ENCODE data around the gene ARMC2.

The ARMC2 gene

DNA sequence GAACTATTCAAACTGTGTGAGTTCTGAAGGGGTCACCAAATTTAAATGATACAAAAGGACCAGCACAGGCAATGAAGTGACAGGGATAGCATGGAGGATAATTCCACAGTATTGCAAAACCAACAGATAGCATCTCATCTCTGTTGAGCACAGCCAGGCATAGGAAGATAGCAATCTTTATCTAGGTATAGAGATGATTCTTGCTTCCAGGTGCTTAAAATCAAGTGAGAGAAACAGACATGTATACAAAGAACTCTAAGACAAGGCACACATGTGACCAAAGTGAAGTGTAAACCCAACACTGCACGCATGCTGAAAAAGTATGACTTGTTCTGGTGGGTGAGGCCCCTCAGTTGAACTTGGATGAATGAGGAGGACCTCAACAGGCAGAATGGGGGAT, 48.4 kb upstream of the ARMC2 start:
- no peak overlapping the region for H3K27ac ChIP-seq (ENCODE audit: low read depth, low read length)
- H2AFZ ChIP-seq (ENCODE audit: low read depth, low read length, severe bottlenecking) = no peak overlapping the region
- H3K36me3 ChIP-seq (ENCODE audit: low read length) = no peaks in the 10 kb centered on the region
- no peaks in the 10 kb centered on the region for H4K20me1 ChIP-seq (ENCODE audit: low read depth, low read length)
- H3K79me2 ChIP-seq (ENCODE audit: insufficient read depth, low read length) = no peaks in the 10 kb centered on the region
- H3K27me3 ChIP-seq (ENCODE audit: low read length) = no peaks in the 10 kb centered on the region
- H3K9ac ChIP-seq (ENCODE audit: low read length) = no peak overlapping the region
- no peaks in the 10 kb centered on the region for H3K9me2 ChIP-seq (replicated peaks; ENCODE audit: insufficient read depth, low read length)
- TF ChIP-seq, protein P1, sequence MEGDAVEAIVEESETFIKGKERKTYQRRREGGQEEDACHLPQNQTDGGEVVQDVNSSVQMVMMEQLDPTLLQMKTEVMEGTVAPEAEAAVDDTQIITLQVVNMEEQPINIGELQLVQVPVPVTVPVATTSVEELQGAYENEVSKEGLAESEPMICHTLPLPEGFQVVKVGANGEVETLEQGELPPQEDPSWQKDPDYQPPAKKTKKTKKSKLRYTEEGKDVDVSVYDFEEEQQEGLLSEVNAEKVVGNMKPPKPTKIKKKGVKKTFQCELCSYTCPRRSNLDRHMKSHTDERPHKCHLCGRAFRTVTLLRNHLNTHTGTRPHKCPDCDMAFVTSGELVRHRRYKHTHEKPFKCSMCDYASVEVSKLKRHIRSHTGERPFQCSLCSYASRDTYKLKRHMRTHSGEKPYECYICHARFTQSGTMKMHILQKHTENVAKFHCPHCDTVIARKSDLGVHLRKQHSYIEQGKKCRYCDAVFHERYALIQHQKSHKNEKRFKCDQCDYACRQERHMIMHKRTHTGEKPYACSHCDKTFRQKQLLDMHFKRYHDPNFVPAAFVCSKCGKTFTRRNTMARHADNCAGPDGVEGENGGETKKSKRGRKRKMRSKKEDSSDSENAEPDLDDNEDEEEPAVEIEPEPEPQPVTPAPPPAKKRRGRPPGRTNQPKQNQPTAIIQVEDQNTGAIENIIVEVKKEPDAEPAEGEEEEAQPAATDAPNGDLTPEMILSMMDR (IDR thresholded peaks at IDR 0.05; ENCODE audit: insufficient read depth, low read length, poor library complexity, severe bottlenecking) = no peak
- no peak for TF ChIP-seq EZH2phosphoT487 (conservative IDR thresholded peaks at IDR 0.05; ENCODE audit: low read length)
- H3F3A ChIP-seq (ENCODE audit: insufficient read depth) = no peaks in the 10 kb centered on the region
- H3K4me2 ChIP-seq (ENCODE audit: low read depth, low read length, poor library complexity, severe bottlenecking) = no peak overlapping the region
- H3K9me3 ChIP-seq (ENCODE audit: insufficient read depth, low read length) = no peaks in the 10 kb centered on the region
- no peak overlapping the region for H3K4me3 ChIP-seq (ENCODE audit: insufficient read depth, low read length, poor library complexity, severe bottlenecking)

DNA sequence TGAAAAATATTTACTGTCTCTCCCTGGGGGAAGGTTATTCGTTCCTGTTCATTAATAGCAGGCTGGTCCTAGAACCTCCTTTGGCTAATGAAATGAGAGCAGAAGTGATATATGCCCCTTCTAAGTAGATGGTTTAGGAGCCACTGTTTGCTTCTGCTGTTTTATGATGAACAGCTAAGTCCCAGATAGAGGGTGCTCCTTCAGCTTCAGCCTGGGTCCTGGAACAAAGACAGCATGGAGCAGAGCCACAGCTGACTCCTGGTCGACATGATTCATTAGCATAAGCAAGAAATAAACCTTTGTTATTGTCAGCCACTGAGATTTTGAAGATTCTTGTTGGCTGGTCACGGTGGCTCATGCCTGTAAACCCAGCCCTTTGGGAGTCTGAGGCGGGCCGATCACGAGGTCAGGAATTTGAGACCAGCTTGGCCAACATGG, 47.8 kb upstream of the ARMC2 start:
- Histone ChIP-seq H3K27ac (ENCODE audit: low read depth, low read length) (no peak overlapping the region), H3K9me3 (ENCODE audit: insufficient read depth, low read length) (no peaks in the 10 kb centered on the region), H3K27me3 (ENCODE audit: low read length) (no peaks in the 10 kb centered on the region), H3K79me2 (ENCODE audit: insufficient read depth, low read length) (no peaks in the 10 kb centered on the region), H4K20me1 (ENCODE audit: low read depth, low read length) (no peaks in the 10 kb centered on the region), H3K9ac (ENCODE audit: low read length) (no peak overlapping the region), H3K4me2 (ENCODE audit: low read depth, low read length, poor library complexity, severe bottlenecking) (no peak overlapping the region), H3K4me3 (ENCODE audit: insufficient read depth, low read length, poor library complexity, severe bottlenecking) (no peak overlapping the region), H3K36me3 (ENCODE audit: low read length) (no peaks in the 10 kb centered on the region), H2AFZ (ENCODE audit: low read depth, low read length, severe bottlenecking) (no peak overlapping the region), H3K9me2 (replicated peaks; ENCODE audit: insufficient read depth, low read length) (no peaks in the 10 kb centered on the region), H3F3A (ENCODE audit: insufficient read depth) (no peaks in the 10 kb centered on the region)
- no peak for TF ChIP-seq EZH2phosphoT487 (conservative IDR thresholded peaks at IDR 0.05; ENCODE audit: low read length)
- TF ChIP-seq, protein P1 (IDR thresholded peaks at IDR 0.05; ENCODE audit: insufficient read depth, low read length, poor library complexity, severe bottlenecking) = no peak

DNA sequence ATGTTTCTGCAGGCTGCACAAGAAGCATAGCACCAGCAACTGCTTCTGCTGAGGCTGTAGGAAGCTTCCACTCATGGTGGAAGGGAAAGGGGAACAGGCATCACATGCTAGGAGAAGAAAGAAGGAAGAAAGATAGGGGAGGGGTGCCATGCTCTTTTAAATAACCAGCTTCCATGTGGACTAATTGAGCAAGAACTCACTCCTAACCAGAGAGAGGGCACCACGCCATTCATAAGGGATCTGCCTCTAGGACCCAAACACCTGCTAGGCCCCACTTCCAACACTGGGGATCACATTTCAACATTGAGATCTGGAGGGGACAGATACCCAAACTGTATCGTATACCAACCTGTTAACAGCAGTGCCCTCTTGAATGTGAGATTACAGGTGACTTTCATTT, 46.9 kb upstream of the ARMC2 start:
- no peaks in the 10 kb centered on the region for H3F3A ChIP-seq (ENCODE audit: insufficient read depth)
- no peaks in the 10 kb centered on the region for H3K27me3 ChIP-seq (ENCODE audit: low read length)
- no peak overlapping the region for H3K27ac ChIP-seq (ENCODE audit: low read depth, low read length)
- H3K9ac ChIP-seq (ENCODE audit: low read length) = no peak overlapping the region
- no peaks in the 10 kb centered on the region for H3K9me3 ChIP-seq (ENCODE audit: insufficient read depth, low read length)
- no peaks in the 10 kb centered on the region for H3K9me2 ChIP-seq (replicated peaks; ENCODE audit: insufficient read depth, low read length)
- no peaks in the 10 kb centered on the region for H4K20me1 ChIP-seq (ENCODE audit: low read depth, low read length)
- H3K36me3 ChIP-seq (ENCODE audit: low read length) = no peaks in the 10 kb centered on the region
- no peak overlapping the region for H3K4me3 ChIP-seq (ENCODE audit: insufficient read depth, low read length, poor library complexity, severe bottlenecking)
- TF ChIP-seq EZH2phosphoT487 (conservative IDR thresholded peaks at IDR 0.05; ENCODE audit: low read length) = no peak
- TF ChIP-seq, protein P1 (IDR thresholded peaks at IDR 0.05; ENCODE audit: insufficient read depth, low read length, poor library complexity, severe bottlenecking) = no peak
- no peak overlapping the region for H2AFZ ChIP-seq (ENCODE audit: low read depth, low read length, severe bottlenecking)
- H3K4me2 ChIP-seq (ENCODE audit: low read depth, low read length, poor library complexity, severe bottlenecking) = no peak overlapping the region
- no peaks in the 10 kb centered on the region for H3K79me2 ChIP-seq (ENCODE audit: insufficient read depth, low read length)
